GM23338 (cell line): Measurements from ENCODE around the gene DOCK2. TPM values are rescaled to one million over a fixed set of nuclear protein-coding genes. Genes with fewer than 3 reads are reported as not detected.

Experiments
- ATAC-seq: fragments of 200-7000 bp; cut with Tn5 transposase; 3 replicates; pipeline ENCODE4 v1.9.1; 2020
- DNase-seq: peaks from one replicate; pipeline ENCODE4 v3.0.0-alpha.2; 2015; ENCODE audit warnings: low spot score
- H2AFZ ChIP-seq: fragments of 200-600 bp; sonication (generic); 2 replicates; pipeline ENCODE4 v1.8.0; 2016; ENCODE audit warnings: antibody characterized with exemption, mild to moderate bottlenecking, moderate library complexity
- H3F3A ChIP-seq: fragments of 200-600 bp; sonication (generic); replicated peaks from 2 replicates; pipeline ENCODE4 v1.8.0; 2017; ENCODE audit warnings: antibody characterized with exemption, mixed run types, low read depth
- H3K27ac ChIP-seq: fragments of 200-600 bp; sonication (generic); 2 replicates; pipeline ENCODE4 v1.6.1; 2016; ENCODE audit warnings: low read depth
- H3K27me3 ChIP-seq: fragments of 200-600 bp; sonication (generic); 2 replicates; pipeline ENCODE4 v1.8.0; 2016; ENCODE audit warnings: mild to moderate bottlenecking, mixed run types, moderate library complexity; ENCODE audit not compliant: insufficient read depth
- H3K36me3 ChIP-seq: fragments of 200-600 bp; sonication (generic); 2 replicates; pipeline ENCODE4 v1.8.0; 2016; ENCODE audit warnings: mild to moderate bottlenecking; ENCODE audit not compliant: insufficient read depth
- H3K4me1 ChIP-seq: fragments of 200-600 bp; sonication (generic); 2 replicates; pipeline ENCODE4 v1.8.0; 2016; ENCODE audit warnings: mild to moderate bottlenecking, moderate library complexity; ENCODE audit not compliant: insufficient read depth
- H3K4me2 ChIP-seq: fragments of 200-600 bp; sonication (generic); 2 replicates; pipeline ENCODE4 v1.7.1; 2017; ENCODE audit warnings: mixed run types
- H3K4me3 ChIP-seq: fragments of 200-600 bp; sonication (generic); 2 replicates; pipeline ENCODE4 v1.6.1; 2016; ENCODE audit warnings: mixed run types
- H3K79me2 ChIP-seq: fragments of 200-600 bp; sonication (generic); replicated peaks from 2 replicates; pipeline ENCODE4 v1.8.0; 2017; ENCODE audit warnings: mild to moderate bottlenecking; ENCODE audit not compliant: insufficient read depth
- H3K9me2 ChIP-seq: fragments of 200-600 bp; sonication (generic); 2 replicates; pipeline ENCODE4 v1.8.0; 2017; ENCODE audit not compliant: insufficient read depth
- H4K20me1 ChIP-seq: fragments of 200-600 bp; sonication (generic); replicated peaks from 2 replicates; pipeline ENCODE4 v1.8.0; 2017; ENCODE audit warnings: mild to moderate bottlenecking; ENCODE audit not compliant: insufficient read depth
- H3K27ac Mint-ChIP-seq: 2 replicates; pipeline ENCODE4 v1.8.0; 2020; ENCODE audit warnings: inconsistent platforms, mild to moderate bottlenecking, moderate library complexity, mixed read lengths
- H3K27me3 Mint-ChIP-seq: 3 replicates; pipeline ENCODE4 v1.8.0; 2022; ENCODE audit warnings: low read depth, mild to moderate bottlenecking, moderate library complexity, mixed read lengths, inconsistent platforms; ENCODE audit not compliant: insufficient read depth, poor library complexity
- H3K36me3 Mint-ChIP-seq: 3 replicates; pipeline ENCODE4 v1.8.0; 2021; ENCODE audit warnings: low read depth, mild to moderate bottlenecking, inconsistent platforms, moderate library complexity, mixed read lengths
- H3K4me1 Mint-ChIP-seq: 3 replicates; pipeline ENCODE4 v1.8.0; 2020; ENCODE audit warnings: mild to moderate bottlenecking, inconsistent platforms, mixed read lengths
- H3K4me3 Mint-ChIP-seq: 3 replicates; pipeline ENCODE4 v1.8.0; 2021; ENCODE audit warnings: moderate library complexity, mild to moderate bottlenecking, inconsistent platforms, mixed read lengths
- H3K9me3 Mint-ChIP-seq: 3 replicates; pipeline ENCODE4 v1.8.0; 2020; ENCODE audit warnings: moderate library complexity, mild to moderate bottlenecking, inconsistent platforms, mixed read lengths
- JUNB ChIP-seq: IDR thresholded peaks from one replicate; pipeline ENCODE4 v1.6.1; 2016; ENCODE audit warnings: antibody characterized with exemption; ENCODE audit not compliant: unreplicated experiment
- NANOG ChIP-seq: IDR thresholded peaks from 2 replicates; pipeline ENCODE4 v1.6.1; 2016; ENCODE audit warnings: antibody characterized with exemption, borderline replicate concordance
- STAT1 ChIP-seq: IDR thresholded peaks from one replicate; pipeline ENCODE4 v1.6.1; 2016; ENCODE audit warnings: antibody characterized with exemption; ENCODE audit not compliant: unreplicated experiment
- polyA plus RNA-seq: library from polyadenylated mRNA; unstranded; fragments of >200 nt; fragmentation: Nextera tagmentation; extraction: Ambion mirVana; gene quantifications from 2 replicates; pipeline ENCODE4 v1.2.1, GENCODE V29; 2016
- total RNA-seq: library from RNA; depleted of rRNA; stranded (reverse); fragments of >200 nt; shearing (Covaris generic); gene quantifications from 2 replicates; pipeline ENCODE4 v1.2.3, GENCODE V29; 2014
- TF ChIP-seq, protein P1 (sequence below): fragments of 250-450 bp; sonication (Bioruptor Pico); IDR thresholded peaks from 2 replicates; pipeline ENCODE4 v1.5.0; 2020; ENCODE audit warnings: mild to moderate bottlenecking, moderate library complexity
- TF ChIP-seq, protein P2 (sequence below), 2 experiments: fragments of 200-600 bp in 1 of 2; sonication (generic) in 1 of 2; conservative IDR thresholded peaks; 2 replicates each; pipeline versions ENCODE4 v1.5.1 to v1.6.1; 2016 to 2017; ENCODE audit warnings: antibody characterized with exemption in 2 of 2, low read depth in 2 of 2, mild to moderate bottlenecking in 2 of 2, moderate library complexity in 1 of 2

Gene DOCK2
- total and polyA plus RNA-seq, 2 experiments from 2014 or later, result 3.7 to 9.4 TPM

DNA sequence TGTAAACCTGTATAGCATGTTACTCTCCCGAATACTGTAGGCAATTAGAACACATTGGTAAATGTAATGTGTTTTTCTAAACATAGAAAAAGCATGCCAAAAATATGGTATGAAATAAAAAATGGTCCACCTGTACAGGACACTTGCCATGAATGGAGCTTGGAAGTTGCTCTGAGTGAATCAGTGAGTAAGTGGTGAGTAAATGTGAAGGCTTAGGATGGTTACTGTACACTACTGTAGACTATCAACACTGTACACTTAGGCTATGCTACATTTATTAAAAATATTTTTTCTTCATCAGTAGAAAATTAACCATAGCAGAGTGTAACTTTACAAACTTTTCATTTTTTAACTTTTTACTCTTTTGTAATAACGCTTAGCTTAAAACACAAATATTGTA is 301.4 kb downstream of the DOCK2 start (continued):
- TF ChIP-seq JUNB, result no peak
- no peak for TF ChIP-seq NANOG
- TF ChIP-seq, protein P1, sequence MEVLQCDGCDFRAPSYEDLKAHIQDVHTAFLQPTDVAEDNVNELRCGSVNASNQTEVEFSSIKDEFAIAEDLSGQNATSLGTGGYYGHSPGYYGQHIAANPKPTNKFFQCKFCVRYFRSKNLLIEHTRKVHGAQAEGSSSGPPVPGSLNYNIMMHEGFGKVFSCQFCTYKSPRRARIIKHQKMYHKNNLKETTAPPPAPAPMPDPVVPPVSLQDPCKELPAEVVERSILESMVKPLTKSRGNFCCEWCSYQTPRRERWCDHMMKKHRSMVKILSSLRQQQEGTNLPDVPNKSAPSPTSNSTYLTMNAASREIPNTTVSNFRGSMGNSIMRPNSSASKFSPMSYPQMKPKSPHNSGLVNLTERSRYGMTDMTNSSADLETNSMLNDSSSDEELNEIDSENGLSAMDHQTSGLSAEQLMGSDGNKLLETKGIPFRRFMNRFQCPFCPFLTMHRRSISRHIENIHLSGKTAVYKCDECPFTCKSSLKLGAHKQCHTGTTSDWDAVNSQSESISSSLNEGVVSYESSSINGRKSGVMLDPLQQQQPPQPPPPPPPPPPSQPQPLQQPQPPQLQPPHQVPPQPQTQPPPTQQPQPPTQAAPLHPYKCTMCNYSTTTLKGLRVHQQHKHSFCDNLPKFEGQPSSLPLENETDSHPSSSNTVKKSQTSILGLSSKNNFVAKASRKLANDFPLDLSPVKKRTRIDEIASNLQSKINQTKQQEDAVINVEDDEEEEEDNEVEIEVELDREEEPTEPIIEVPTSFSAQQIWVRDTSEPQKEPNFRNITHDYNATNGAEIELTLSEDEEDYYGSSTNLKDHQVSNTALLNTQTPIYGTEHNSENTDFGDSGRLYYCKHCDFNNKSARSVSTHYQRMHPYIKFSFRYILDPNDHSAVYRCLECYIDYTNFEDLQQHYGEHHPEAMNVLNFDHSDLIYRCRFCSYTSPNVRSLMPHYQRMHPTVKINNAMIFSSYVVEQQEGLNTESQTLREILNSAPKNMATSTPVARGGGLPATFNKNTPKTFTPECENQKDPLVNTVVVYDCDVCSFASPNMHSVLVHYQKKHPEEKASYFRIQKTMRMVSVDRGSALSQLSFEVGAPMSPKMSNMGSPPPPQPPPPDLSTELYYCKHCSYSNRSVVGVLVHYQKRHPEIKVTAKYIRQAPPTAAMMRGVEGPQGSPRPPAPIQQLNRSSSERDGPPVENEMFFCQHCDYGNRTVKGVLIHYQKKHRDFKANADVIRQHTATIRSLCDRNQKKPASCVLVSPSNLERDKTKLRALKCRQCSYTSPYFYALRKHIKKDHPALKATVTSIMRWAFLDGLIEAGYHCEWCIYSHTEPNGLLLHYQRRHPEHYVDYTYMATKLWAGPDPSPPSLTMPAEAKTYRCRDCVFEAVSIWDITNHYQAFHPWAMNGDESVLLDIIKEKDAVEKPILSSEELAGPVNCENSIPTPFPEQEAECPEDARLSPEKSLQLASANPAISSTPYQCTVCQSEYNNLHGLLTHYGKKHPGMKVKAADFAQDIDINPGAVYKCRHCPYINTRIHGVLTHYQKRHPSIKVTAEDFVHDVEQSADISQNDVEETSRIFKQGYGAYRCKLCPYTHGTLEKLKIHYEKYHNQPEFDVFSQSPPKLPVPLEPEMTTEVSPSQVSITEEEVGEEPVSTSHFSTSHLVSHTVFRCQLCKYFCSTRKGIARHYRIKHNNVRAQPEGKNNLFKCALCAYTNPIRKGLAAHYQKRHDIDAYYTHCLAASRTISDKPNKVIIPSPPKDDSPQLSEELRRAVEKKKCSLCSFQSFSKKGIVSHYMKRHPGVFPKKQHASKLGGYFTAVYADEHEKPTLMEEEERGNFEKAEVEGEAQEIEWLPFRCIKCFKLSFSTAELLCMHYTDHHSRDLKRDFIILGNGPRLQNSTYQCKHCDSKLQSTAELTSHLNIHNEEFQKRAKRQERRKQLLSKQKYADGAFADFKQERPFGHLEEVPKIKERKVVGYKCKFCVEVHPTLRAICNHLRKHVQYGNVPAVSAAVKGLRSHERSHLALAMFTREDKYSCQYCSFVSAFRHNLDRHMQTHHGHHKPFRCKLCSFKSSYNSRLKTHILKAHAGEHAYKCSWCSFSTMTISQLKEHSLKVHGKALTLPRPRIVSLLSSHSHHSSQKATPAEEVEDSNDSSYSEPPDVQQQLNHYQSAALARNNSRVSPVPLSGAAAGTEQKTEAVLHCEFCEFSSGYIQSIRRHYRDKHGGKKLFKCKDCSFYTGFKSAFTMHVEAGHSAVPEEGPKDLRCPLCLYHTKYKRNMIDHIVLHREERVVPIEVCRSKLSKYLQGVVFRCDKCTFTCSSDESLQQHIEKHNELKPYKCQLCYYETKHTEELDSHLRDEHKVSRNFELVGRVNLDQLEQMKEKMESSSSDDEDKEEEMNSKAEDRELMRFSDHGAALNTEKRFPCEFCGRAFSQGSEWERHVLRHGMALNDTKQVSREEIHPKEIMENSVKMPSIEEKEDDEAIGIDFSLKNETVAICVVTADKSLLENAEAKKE (CRISPR knock-in tag), result no peak

DNA sequence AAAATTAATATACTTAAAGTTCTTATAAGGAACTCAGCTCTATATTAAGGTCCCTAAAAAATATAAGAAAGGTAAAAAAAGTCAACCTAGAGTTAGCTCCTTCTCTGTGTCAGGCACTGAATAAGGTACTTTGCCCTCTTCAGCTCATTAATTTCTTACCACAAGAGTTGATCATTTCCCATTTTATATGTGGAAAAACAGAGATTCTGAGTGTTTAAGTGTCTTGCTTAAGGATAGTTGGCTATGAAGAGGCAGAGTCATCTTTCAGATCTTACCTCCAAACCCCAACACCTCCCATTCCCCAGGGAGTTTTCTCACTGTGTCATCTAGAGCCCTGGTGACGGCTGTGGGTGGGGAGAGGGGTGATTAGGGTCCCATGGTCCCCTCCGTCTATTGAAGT is 302.7 kb downstream of the DOCK2 start:
- Histone ChIP-seq H3K9me2 (no peaks in the 10 kb centered on the region), H4K20me1 (no peaks in the 10 kb centered on the region), H3K27me3 (no peaks in the 10 kb centered on the region), H3F3A (no peaks in the 10 kb centered on the region), H3K4me3 (no peak overlapping the region), H3K36me3 (no peaks in the 10 kb centered on the region), H3K4me2 (no peak overlapping the region), H3K4me1 (no peaks in the 10 kb centered on the region), H3K27ac (no peak overlapping the region), H2AFZ (no peak overlapping the region), H3K79me2 (no peaks in the 10 kb centered on the region)
- Mint-ChIP-seq H3K36me3 (no peaks in the 10 kb centered on the region), H3K27ac (no peak overlapping the region), H3K27me3 (no peaks in the 10 kb centered on the region), H3K9me3 (no peaks in the 10 kb centered on the region), H3K4me1 (no peaks in the 10 kb centered on the region), H3K4me3 (no peak overlapping the region)
- DNase-seq (no peak), ATAC-seq (no peak)
- TF ChIP-seq, protein P2, sequence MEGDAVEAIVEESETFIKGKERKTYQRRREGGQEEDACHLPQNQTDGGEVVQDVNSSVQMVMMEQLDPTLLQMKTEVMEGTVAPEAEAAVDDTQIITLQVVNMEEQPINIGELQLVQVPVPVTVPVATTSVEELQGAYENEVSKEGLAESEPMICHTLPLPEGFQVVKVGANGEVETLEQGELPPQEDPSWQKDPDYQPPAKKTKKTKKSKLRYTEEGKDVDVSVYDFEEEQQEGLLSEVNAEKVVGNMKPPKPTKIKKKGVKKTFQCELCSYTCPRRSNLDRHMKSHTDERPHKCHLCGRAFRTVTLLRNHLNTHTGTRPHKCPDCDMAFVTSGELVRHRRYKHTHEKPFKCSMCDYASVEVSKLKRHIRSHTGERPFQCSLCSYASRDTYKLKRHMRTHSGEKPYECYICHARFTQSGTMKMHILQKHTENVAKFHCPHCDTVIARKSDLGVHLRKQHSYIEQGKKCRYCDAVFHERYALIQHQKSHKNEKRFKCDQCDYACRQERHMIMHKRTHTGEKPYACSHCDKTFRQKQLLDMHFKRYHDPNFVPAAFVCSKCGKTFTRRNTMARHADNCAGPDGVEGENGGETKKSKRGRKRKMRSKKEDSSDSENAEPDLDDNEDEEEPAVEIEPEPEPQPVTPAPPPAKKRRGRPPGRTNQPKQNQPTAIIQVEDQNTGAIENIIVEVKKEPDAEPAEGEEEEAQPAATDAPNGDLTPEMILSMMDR (conservative IDR thresholded peaks at IDR 0.05; ENCODE audit: low read depth in 2 of 2), result no peak
- no peak for TF ChIP-seq STAT1
